ENCODE data around the gene SNX15. TPM values are rescaled to one million over a fixed set of nuclear protein-coding genes. Genes with fewer than 3 reads are reported as not detected.

SNX15 gene
- total and polyA plus RNA-seq, 8 donors = 8.7 to 18.3 (median 10.6) TPM

DNA sequence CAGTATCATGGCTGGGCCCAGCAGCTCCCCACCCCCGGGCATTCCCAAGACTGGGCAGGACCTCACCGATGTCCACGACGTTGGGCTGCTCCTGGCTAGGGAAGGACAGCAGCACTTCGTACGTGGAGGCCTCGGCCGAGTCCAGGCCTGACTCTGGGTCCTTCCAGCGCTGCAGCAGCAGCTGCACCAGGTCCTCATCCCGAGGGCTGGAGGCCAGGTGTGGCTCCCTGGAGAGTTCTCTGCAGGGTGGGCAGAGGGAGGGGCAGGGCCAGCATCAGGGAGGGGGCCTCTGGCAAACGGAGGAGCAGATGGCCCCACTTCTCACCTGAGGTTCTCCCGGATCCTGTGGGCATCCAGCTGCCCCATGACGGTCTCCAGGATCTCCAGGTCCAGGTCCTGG is 30.8 kb downstream of the SNX15 start:
- no peak overlapping the region for H3K4me3 ChIP-seq
- ATAC-seq (no peak), DNase-seq (no peak), FAIRE-seq (no peak)
- H3K27me3 ChIP-seq = no peaks in the 10 kb centered on the region
- no peaks in the 10 kb centered on the region for H3K36me3 ChIP-seq
- 72 to 75% methylated on average over 12 to 13 of the region's 13 CpGs for WGBS, 2 donors
- H3K9me3 ChIP-seq = no peaks in the 10 kb centered on the region
- intact Hi-C loops (cut with DNase I) = no loop called here
- H3K4me1 ChIP-seq = no peaks in the 10 kb centered on the region
- no peak overlapping the region for H3K27ac ChIP-seq
- TF ChIP-seq, protein P1, sequence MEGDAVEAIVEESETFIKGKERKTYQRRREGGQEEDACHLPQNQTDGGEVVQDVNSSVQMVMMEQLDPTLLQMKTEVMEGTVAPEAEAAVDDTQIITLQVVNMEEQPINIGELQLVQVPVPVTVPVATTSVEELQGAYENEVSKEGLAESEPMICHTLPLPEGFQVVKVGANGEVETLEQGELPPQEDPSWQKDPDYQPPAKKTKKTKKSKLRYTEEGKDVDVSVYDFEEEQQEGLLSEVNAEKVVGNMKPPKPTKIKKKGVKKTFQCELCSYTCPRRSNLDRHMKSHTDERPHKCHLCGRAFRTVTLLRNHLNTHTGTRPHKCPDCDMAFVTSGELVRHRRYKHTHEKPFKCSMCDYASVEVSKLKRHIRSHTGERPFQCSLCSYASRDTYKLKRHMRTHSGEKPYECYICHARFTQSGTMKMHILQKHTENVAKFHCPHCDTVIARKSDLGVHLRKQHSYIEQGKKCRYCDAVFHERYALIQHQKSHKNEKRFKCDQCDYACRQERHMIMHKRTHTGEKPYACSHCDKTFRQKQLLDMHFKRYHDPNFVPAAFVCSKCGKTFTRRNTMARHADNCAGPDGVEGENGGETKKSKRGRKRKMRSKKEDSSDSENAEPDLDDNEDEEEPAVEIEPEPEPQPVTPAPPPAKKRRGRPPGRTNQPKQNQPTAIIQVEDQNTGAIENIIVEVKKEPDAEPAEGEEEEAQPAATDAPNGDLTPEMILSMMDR (IDR thresholded peaks at IDR 0.05) = no peak

DNA sequence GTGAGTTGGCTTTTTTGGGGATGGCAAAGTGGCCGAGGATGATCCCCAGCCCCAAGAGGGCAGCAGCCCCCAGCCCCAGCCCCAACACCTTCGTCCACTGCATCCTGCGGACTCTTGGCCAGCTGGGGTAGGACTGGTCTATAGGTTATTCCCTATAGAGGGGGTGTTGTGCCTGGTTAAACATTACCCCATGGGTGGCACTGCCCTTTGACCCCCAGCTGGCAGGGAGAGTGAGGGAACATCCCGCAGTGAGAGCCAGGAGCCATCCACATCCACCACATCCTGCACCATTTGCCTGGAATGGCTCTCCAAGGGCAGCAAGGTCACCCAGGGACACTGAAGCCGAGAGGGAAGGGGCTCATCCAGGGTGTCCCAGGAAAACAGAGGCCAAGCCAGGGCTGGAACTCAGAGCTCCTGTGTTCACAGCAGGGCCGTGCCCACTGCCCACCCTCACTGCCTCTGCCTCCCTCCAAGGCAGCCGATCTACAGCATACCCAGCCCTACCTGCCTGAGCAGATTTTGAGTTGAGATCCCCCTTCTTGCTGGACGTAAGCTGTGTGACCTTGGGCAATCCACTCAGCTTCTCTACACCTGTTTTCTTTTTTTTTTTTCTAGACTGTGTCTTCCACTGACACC is 31.3 kb downstream of the SNX15 start, which contains the start of gene NAALADL1:
Gene NAALADL1, minus strand, starts transcription at position 135 of the 636 bp plus-strand sequence. Its CDS starts 32 bp downstream, at position 103.
- WGBS, 2 donors = 71 to 76% methylated on average over 8 of the region's 8 CpGs
- FAIRE-seq (no peak), DNase-seq (no peak), ATAC-seq (no peak)
- intact Hi-C loops (cut with DNase I) = no loop called here
- Histone ChIP-seq H3K9me3 (no peaks in the 10 kb centered on the region), H3K27ac (no peak within 1 kb of the TSS), H3K4me3 (no peak within 1 kb of the TSS), H3K36me3 (no peaks in the 10 kb centered on the region), H3K27me3 (no peaks in the 10 kb centered on the region), H3K4me1 (no peaks in the 10 kb centered on the region)
- TF ChIP-seq, protein P1 (IDR thresholded peaks at IDR 0.05) = no peak

DNA sequence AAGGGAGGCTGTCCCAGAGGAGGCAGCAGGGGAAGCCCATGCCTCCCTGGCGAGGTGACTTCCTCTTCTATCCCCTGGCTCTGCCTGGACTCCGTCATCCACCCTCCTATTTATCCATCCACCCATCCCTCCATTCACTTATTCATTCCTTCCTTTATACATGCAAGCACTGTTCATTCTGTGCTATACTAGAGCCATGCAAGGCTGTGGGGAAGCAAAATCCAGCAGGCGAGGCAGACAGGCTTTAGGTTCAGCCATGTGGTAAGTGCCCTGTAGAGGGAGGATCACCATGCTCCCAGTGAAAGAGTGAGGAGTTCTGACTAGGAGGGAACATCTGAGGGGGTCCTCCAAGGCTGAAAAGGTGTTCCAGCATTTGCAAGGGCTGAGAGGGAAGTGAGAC is 32.3 kb downstream of the SNX15 start:
- TF ChIP-seq, protein P1 (IDR thresholded peaks at IDR 0.05) = no peak
- Histone ChIP-seq H3K27ac (no peak overlapping the region), H3K4me3 (no peak overlapping the region), H3K36me3 (no peaks in the 10 kb centered on the region), H3K27me3 (no peaks in the 10 kb centered on the region), H3K4me1 (no peaks in the 10 kb centered on the region), H3K9me3 (no peaks in the 10 kb centered on the region)
- intact Hi-C loops (cut with DNase I) = no loop called here
- WGBS, 2 donors = 70% methylated on average over 3 of the region's 3 CpGs
- FAIRE-seq (no peak), ATAC-seq (no peak), DNase-seq (no peak)

DNA sequence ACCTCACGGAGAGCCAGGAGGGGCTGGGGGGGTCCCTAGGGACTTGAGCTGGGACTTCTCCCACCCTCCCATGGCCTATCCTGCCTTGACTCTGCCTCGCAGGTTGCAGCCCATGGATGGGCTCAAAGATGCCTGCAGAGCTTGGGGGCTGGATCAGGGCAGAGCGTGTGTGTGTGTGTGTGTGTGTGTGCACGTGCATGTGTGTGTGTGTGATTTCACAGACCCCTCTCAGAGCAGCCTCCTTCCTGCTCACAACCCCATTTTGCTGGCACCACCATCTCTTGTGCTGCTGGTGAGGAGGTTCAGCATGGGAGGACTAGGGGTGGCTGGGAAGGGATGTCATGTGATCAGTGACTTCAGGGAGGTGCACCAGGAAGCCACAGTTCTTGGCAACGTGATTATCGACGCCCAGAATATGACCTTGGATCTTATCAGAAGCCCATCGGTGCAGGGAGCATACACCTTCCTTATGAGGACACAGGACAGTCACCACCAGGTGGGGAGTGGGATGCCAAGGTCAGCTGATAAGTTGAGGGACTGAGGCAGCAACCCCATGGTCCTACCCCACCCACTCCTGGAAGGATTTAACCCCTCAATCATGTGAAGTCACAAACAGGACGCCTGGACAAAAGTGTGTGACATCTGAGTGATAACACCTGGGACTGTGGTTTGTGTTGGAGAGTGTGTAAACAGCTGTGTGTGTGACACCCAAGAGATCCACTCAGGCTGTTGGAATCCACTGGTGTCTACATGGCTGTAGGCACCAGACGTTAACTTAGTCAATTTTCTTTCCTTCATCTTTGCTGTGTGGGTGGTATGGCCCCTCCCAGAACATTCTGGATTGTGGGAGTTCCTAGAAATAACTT is 33.0 kb downstream of the SNX15 start:
- intact Hi-C loops (cut with DNase I) = no loop called here

More for the DNA sequence above, 33.0 kb downstream of the SNX15 start:
- Histone ChIP-seq H3K27ac (no peak overlapping the region), H3K27me3 (no peaks in the 10 kb centered on the region), H3K4me1 (no peaks in the 10 kb centered on the region), H3K36me3 (no peaks in the 10 kb centered on the region), H3K9me3 (no peaks in the 10 kb centered on the region), H3K4me3 (no peak overlapping the region)
- FAIRE-seq (no peak), DNase-seq (no peak), ATAC-seq (no peak)
- TF ChIP-seq, protein P1 (IDR thresholded peaks at IDR 0.05) = no peak
- 40 to 43% methylated on average over 10 of the region's 10 CpGs for WGBS, 2 donors

Measured in pancreas (tissue), 10 donors.